Right renal cortex interstitium (tissue), 3 donors: ENCODE data around the gene PRKCA. TPM values are rescaled to one million over a fixed set of nuclear protein-coding genes. Genes with fewer than 3 reads are reported as not detected.

Experiments
- polyA plus RNA-seq, 3 donors: library from polyadenylated mRNA; unstranded; fragments of 120-200 nt; gene quantifications; one replicate each; pipeline ENCODE4 v1.2.1, GENCODE V29; 2013; ENCODE audit not compliant: insufficient read length in 3 of 3

PRKCA gene
- polyA plus RNA-seq, 3 donors = 22.8 to 24.1 (median 23.8) TPM

Other genes with a start within 250 kb of the PRKCA start
- gene CEP112, start 110.5 kb upstream of the PRKCA start, polyA plus RNA-seq = 10 to 100 TPM; 14.2 to 18.5 (median 17.7) TPM
- gene APOH, start 73.2 kb upstream of the PRKCA start, polyA plus RNA-seq = under 1 TPM; 0.28 to 0.86 (median 0.51) TPM